GM21723 (cell line): ENCODE data around the gene MYO1E.
"Not testable (repeated sequence)": the region's sequence is repeated elsewhere in the genome, so short reads cannot be mapped to it uniquely, and the experiment has no call there.

ENCODE experiments used
- ATAC-seq: cut with Tn5 transposase; IDR thresholded peaks from one replicate; pipeline ENCODE4 v1.9.1; 2021; ENCODE audit warnings: mild to moderate bottlenecking, moderate library complexity; ENCODE audit not compliant: unreplicated experiment

Gene MYO1E

DNA sequence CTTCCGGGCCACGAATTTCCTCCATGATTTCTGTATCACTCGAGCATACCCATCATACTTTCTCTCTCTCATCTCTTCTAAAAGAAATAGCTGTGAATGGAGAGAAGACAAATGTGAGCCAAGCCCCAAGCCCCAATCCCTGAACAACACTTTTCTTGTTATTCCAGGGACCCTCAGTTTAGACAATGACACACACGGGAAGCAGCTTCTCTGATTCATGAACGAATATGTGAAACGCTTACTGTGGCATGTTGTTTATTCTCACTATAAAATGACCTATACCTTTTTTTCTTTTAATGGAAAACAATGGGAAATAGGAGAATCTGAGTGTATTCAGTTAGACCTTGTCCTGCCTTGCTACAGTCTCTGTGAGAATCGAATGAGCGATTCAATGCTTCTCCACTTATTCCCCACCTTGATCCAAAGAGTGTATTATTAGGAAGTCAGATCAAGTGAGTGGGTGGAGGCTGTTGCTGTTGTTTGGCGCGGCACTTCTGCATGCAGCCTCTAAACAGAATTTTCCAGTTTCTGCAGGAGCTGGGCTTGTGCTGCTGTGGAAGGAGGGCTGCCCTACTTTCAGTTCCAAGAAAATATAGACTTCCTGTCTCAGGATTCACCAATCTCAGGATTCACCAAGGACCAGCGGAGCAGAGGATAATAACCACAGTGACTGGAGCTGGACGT is 198.4 kb downstream of the MYO1E start:
- ATAC-seq: no peak

- no peak for ATAC-seq
Measured at GRCh38 chr15:59173194-59173593, 199.5 kb downstream of the MYO1E start.

- ATAC-seq: no peak
Measured at GRCh38 chr15:59172289-59172901, 200.3 kb downstream of the MYO1E start.

DNA sequence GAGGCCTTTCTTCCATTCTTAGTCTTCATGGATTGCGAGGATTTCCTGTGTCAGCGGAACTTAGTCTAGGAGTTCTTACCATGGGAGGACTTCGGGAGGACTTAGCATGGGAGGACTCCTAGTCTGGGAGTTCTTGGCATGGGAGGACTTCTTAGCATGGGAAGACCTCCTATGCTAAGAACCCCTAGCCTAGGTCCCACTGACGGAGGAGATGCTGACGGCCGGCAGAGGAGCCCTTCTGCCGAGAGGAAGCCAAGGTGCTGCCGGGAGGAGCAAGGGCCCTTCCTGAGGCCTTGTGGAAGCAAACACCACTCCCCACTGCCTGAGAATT is 201.6 kb downstream of the MYO1E start:
- no peak for ATAC-seq

- no peak for ATAC-seq
Measured at GRCh38 chr15:59170295-59171066, 202.2 kb downstream of the MYO1E start.

GRCh38 chr15:59169251-59169708 is 203.4 kb downstream of the MYO1E start:
- ATAC-seq: no peak

GRCh38 chr15:59168536-59168935 is 204.1 kb downstream of the MYO1E start:
- no peak for ATAC-seq

- ATAC-seq: no peak
Measured at GRCh38 chr15:59166601-59167265, 205.9 kb downstream of the MYO1E start.

DNA sequence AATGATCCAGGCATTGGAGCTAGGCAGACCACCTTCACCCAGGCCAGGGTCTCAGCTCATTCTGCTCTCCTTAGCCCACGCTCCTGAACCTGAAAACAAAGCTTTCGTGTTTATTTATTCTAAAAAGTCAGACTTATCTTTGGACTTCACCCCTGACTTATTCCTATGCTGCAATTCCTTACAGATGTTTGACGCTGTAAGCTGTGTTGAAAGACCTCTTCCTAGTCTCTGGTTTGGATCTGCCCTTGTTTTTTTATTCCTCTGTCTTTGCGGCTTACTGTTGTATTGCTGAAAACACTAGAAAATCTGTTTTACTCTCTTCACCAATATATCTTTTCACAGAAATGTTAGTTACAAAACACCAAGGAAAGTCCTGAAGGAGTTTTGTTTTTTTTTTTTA is 206.5 kb downstream of the MYO1E start:
- ATAC-seq: no peak

- no peak for ATAC-seq
Measured at GRCh38 chr15:59165726-59166125, 206.9 kb downstream of the MYO1E start.

- ATAC-seq: not testable (repeated sequence)
Measured at GRCh38 chr15:59162080-59162479, 210.6 kb downstream of the MYO1E start.

DNA sequence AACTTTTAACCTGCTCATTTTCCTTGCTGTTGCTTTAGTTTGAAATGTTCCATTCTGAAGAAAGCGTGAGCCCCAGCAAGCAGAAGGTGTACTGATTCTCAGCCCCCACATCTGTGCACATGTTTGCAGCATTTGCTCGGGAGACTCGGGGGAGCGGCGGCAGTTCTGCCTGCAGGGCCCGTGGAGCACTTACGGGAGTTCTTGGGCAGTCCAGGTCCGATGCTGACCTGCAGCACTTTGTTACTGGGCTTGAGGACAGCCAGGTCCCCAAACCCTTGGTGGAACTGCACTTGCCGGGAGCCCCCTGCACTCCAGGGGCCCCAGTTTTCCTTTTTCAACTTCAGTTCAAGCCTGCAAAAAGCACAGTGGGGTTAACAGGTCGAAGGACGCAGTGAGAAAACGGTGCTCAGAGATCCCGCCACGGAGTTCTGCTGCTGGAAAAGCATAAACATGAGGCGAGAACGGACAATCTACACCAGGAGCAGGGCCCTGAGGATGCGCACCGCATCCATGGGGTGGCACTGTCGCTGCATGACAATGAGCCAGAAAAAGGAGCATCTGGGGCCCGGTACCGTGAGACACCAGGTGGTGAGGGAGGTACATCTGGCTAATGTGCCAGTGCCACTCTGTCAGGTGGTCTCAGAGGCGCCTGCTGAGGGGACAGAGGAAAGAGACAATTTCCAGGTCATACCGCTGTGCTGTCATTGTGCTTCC is 211.6 kb downstream of the MYO1E start:
- no peak for ATAC-seq

DNA sequence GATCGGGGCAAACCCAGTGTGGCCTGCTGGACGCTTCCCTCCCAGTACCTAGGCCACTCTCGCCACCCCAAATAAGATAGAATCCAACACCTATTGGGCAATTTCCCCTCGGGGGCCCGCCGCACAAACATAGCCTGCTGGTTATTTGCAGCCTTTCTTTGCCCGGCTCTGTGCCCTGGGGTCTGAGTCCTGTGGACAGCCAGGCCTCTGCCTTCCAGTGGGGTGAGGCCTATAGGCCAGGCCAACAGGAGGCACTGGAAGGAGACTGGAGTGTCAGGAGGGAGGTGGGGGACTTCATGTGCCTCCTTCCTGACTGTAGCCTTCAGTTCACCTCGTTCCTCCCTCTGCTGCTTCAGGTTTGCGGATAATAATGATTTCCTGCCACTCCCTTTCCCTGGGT is 213.5 kb downstream of the MYO1E start:
- ATAC-seq: no peak

GRCh38 chr15:59158701-59159034 is 214.0 kb downstream of the MYO1E start:
- ATAC-seq: no peak

- ATAC-seq: no peak
Measured at GRCh38 chr15:59157840-59158700, 214.6 kb downstream of the MYO1E start.

- ATAC-seq: no peak
Measured at GRCh38 chr15:59157396-59157795, 215.3 kb downstream of the MYO1E start.

GRCh38 chr15:59155431-59155830 is 217.2 kb downstream of the MYO1E start:
- no peak for ATAC-seq

DNA sequence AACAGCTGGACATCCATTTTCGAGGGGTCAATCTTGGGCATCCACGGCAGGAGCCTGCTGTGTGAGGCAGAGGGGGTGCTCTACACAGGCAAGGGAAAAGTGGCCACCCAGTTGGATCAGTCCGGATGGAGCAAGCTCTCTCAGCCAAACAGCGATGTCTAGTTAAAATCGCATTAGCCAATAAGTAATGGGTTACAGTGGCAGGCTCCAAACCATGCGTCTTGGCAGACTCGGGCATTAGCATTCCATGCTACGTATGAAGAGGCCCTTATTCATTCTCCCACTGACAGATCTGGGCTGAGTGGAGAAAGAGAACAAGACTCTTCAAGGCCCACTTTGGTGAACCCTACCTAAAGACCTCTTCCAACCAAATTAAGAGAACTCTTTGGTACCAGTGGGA is 218.4 kb downstream of the MYO1E start:
- ATAC-seq: no peak

- no peak for ATAC-seq
Measured at GRCh38 chr15:59153466-59153865, 219.2 kb downstream of the MYO1E start.
